HFF-Myc (cell line): ENCODE data around the gene DYSF.

Experiments used
- DNase-seq: peaks from one replicate; pipeline ENCODE4 v3.0.0-alpha.2; 2011; ENCODE audit warnings: low read depth; ENCODE audit errors: extremely low read depth
- H3K4me3 ChIP-seq: replicated peaks from 2 replicates; pipeline ENCODE4 v1.5.1; 2011; ENCODE audit warnings: low read depth, mild to moderate bottlenecking, control low read depth, low read length
- TF ChIP-seq, protein P1 (sequence below): IDR thresholded peaks from 2 replicates; pipeline ENCODE4 v1.5.1; 2012; ENCODE audit warnings: mild to moderate bottlenecking, low read depth, low read length, control low read depth; ENCODE audit errors: missing control alignments

DYSF gene

DNA sequence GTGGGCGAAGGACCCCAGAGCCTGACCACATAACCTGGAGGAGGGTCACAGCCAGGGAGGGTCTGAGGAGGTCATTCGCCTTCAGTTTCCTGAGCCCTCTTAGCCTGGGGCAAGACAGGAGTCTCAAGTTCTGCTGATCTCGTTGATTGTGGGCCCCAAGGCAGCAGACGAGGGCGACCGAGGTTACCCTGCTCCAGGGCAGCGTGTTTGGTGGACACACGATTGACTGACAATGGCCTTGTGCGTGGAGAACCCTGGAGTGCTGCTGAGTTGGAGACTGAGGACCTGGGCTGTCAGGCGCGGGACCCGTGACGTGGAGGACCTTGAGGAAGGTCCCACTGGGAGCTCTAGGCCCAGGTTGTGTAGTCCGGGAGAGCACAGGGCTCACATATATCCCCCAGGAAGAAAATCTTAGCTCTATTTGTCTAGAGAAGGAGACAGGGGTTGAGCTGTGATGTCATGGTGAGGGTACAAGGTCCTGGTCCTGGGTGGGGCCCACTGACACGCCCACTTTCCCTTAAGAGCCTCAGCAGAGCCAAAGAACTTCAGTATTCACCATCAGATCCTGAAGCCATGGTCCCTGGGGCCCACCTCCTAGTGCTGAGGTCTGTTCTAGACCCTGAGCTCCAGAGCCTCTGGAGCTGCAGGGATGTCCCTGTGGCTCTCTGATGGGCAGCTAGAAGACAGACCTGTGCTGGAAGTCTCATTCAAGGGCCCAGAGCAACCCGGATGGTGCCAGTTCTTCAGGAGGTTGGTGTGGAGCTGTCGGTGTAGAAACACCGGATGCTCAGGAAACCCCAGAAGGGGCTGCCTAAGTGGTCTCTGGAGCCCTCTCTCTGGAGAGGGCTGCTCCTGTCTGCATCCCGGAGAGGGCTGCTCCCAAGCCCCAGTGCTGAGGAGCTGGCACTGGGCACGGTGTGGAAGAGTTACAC lies 53.1 kb downstream of the DYSF start:
- H3K4me3 ChIP-seq, result no peak overlapping the region
- TF ChIP-seq, protein P1, sequence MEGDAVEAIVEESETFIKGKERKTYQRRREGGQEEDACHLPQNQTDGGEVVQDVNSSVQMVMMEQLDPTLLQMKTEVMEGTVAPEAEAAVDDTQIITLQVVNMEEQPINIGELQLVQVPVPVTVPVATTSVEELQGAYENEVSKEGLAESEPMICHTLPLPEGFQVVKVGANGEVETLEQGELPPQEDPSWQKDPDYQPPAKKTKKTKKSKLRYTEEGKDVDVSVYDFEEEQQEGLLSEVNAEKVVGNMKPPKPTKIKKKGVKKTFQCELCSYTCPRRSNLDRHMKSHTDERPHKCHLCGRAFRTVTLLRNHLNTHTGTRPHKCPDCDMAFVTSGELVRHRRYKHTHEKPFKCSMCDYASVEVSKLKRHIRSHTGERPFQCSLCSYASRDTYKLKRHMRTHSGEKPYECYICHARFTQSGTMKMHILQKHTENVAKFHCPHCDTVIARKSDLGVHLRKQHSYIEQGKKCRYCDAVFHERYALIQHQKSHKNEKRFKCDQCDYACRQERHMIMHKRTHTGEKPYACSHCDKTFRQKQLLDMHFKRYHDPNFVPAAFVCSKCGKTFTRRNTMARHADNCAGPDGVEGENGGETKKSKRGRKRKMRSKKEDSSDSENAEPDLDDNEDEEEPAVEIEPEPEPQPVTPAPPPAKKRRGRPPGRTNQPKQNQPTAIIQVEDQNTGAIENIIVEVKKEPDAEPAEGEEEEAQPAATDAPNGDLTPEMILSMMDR, result no peak
- no peak for DNase-seq

DNA sequence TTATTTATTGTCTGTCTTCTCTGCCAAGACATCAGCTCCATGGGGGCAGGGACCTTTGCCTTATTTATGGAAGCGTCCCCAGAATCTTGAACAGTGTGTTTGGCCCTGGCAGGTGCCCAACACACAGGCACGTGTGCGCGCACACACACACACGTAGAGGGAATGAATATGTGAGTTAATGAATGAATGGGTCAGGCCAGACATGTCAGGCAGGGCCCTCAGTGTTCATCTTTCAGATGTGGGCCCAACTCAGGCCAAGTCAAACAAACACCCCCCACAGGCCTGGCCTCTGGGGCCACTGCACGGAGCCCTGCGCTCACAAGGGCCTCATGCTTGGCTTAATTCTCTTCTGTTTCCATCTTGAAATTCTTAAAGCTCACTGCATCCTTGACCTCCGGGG lies 54.1 kb downstream of the DYSF start:
- no peak for DNase-seq
- H3K4me3 ChIP-seq, result no peak overlapping the region
- TF ChIP-seq, protein P1, result no peak

DNA sequence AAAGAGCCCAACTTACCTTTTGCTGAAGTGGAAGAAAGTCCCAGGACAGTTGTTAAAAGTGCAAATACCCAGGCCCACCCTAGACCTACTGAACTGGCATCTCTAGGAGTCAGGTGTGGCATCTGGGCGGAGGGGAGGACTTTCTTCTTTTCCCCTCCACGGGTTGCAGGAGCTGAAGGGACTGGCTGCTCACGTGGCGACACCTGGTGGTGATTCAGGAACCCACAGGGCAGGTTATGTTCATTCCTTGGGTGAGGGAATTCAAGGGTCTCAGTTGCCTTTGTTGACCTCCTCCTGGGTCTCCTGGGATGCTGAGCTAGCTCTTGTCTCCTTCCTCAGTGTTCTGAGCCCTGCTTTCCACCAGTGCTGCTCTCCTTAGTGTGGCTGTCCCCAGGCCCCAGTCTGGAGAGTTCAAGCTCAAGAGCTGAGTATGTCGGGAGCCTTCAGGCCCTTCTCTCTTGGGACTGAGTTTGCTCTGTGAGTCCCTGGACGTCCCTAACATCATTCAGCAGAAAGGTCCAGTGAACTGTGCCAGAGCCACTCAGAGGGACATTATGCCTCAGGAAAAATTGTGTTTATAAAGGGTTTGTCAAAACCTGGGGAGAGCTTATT lies 56.9 kb downstream of the DYSF start:
- peak; percentile 15 for DNase-seq
- TF ChIP-seq, protein P1, result peak; percentile 91
- H3K4me3 ChIP-seq, result no peak overlapping the region

DNA sequence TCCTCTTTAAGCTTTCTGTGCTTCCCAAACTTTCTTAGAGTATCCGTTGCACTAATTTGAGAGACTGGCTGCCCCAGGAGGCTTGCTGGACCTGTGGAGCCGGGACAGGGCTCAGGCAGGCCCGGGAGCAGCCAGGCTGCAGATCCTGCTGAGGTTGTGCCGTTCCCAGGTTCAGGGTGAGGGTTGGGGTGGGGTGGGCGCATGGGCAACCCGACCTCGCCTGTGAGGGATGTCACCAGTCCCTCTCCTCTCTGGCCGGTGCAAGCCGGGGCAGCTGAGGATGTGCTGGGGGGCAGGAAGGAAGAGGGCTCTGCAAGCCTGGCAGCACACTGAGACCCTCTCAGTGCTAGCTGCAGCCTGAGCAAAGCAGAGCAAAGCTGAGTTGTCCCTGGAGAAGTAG lies 57.6 kb downstream of the DYSF start:
- DNase-seq, result no peak
- H3K4me3 ChIP-seq, result no peak overlapping the region
- TF ChIP-seq, protein P1, result no peak

DNA sequence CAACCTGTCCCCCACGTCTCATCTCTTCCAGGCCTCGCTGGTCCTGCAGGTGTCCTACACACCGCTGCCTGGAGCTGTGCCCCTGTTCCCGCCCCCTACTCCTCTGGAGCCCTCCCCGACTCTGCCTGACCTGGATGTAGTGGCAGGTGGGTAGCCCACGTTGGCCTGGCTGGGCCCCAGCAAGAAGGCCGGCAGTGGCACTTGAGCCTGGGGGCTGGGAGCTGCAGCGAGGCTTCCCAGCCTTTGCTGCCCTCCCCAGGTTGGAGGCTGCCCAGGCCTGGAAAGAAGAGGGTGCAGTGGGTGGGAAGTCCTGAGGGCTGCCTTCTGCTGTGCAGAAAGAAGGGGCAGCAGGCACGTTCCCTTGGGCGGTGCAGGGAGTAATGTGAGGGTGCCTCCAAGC lies 58.4 kb downstream of the DYSF start:
- H3K4me3 ChIP-seq, result no peak overlapping the region
- TF ChIP-seq, protein P1, result no peak
- no peak for DNase-seq

DNA sequence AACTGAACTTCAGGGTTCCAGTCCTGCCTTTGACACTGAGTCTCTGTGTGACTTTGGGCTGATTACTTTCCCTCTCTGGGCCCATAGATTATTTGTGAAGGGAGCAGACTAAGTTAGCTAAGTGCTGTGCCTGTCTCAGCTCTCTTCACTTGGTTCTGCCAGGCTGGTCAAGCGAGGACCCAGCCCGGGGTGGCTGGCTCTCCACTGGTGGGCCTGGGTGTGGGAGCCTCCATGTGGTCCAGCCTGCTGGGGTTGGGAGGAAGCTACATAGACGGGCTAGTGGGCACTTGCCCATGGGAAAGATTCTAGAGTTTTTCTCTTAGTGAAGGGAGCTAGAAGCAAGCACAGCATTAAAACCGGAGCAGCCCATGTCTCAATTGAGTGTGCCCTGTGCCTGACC lies 59.0 kb downstream of the DYSF start:
- DNase-seq, result no peak
- no peak overlapping the region for H3K4me3 ChIP-seq
- TF ChIP-seq, protein P1, result no peak
